Calu3 (cell line): ENCODE measurements around the gene IL20RB. TPM values are rescaled to one million over a fixed set of nuclear protein-coding genes. Genes with fewer than 3 reads are reported as not detected.

ENCODE experiments used
- BruUV-seq: library from RNA; stranded (reverse); fragments of 400-500 nt; replicated peaks from 2 replicates; lab custom pipeline; 2021; lab: Mats Ljungman, UMichigan
- CTCF ChIA-PET: fragments of 300-600 bp; sonication (Branson Sonifier 250); formaldehyde crosslinking; loops from one replicate; lab custom pipeline; 2022; ENCODE audit warnings: antibody characterized with exemption; lab: Charles Lee
- DNase-seq: peaks from one replicate; pipeline ENCODE4 v3.0.0; 2022
- H3K27ac Mint-ChIP-seq: one replicate; pipeline ENCODE4 v1.8.0; 2022; ENCODE audit warnings: mixed read lengths; ENCODE audit not compliant: unreplicated experiment
- H3K27me3 Mint-ChIP-seq: one replicate; pipeline ENCODE4 v1.8.0; 2022; ENCODE audit warnings: mixed read lengths; ENCODE audit not compliant: unreplicated experiment
- H3K36me3 Mint-ChIP-seq: one replicate; pipeline ENCODE4 v1.8.0; 2022; ENCODE audit warnings: mild to moderate bottlenecking, moderate library complexity, mixed read lengths; ENCODE audit not compliant: insufficient read depth, unreplicated experiment
- H3K4me1 Mint-ChIP-seq: one replicate; pipeline ENCODE4 v1.8.0; 2022; ENCODE audit warnings: mild to moderate bottlenecking, low read depth, mixed read lengths; ENCODE audit not compliant: unreplicated experiment
- H3K4me3 Mint-ChIP-seq: one replicate; pipeline ENCODE4 v1.8.0; 2022; ENCODE audit warnings: mild to moderate bottlenecking, low read depth, moderate library complexity, mixed read lengths; ENCODE audit not compliant: unreplicated experiment
- H3K9me3 Mint-ChIP-seq: one replicate; pipeline ENCODE4 v1.8.0; 2022; ENCODE audit warnings: low read depth, mixed read lengths; ENCODE audit not compliant: unreplicated experiment
- intact Hi-C: fragments of 100-400 bp; cut with micrococcal nuclease; formaldehyde crosslinking; loops from one replicate; pipeline ENCODE4 v1.10.0; 2022; ENCODE audit not compliant: unreplicated experiment
- total RNA-seq: library from RNA; stranded (reverse); gene quantifications from 2 replicates; pipeline ENCODE4 v1.2.3, GENCODE V29; 2022
- TF ChIP-seq, protein P1 (sequence below): fragments of 200-600 bp; IDR thresholded peaks from one replicate; pipeline ENCODE4 v1.8.0; 2022; ENCODE audit warnings: antibody characterized with exemption; ENCODE audit not compliant: unreplicated experiment

IL20RB gene
- total RNA-seq, 1 experiment from 2014 or later = 12.0 TPM

DNA sequence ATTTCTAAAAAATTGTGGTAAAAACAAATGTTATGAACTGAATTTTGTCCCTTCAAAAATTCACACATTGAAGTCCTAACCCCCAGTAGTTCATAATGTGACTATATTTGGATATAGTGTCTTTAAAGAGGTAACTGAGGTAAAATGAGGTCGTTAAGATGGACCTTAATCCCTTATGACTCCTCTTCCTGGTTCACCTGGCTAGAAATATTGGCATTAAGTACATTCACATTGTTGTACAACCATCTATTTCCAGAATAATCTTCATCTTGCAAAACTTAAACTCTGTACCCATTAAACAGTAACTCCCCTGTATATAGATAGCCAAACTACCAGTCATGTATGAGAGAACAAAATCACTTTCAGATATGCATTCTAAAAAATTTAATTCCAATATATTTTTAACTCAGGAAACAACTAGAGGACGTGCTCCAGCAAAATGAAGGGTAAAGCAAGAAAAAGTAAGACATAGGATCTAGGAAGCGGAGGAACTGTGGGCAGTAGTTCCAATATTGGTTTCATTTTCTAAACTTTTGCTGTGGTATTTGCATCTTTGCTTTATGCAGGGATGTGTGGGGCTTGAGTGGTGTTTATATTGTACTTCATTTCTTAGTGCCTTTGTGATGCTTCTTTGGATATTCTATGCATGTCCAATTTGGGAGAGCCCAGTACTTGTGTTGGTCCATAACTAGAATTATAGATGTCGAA, 36.7 kb upstream of the IL20RB start:
- CTCF ChIA-PET = no interaction called here
- no peaks in the 10 kb centered on the region for H3K36me3 Mint-ChIP-seq
- DNase-seq = no peak
- peaks cover 64% of the 10 kb centered on the region for H3K4me1 Mint-ChIP-seq
- H3K27me3 Mint-ChIP-seq = no peaks in the 10 kb centered on the region
- no peak overlapping the region for H3K4me3 Mint-ChIP-seq
- BruUV-seq = no TSS peak
- TF ChIP-seq, protein P1, sequence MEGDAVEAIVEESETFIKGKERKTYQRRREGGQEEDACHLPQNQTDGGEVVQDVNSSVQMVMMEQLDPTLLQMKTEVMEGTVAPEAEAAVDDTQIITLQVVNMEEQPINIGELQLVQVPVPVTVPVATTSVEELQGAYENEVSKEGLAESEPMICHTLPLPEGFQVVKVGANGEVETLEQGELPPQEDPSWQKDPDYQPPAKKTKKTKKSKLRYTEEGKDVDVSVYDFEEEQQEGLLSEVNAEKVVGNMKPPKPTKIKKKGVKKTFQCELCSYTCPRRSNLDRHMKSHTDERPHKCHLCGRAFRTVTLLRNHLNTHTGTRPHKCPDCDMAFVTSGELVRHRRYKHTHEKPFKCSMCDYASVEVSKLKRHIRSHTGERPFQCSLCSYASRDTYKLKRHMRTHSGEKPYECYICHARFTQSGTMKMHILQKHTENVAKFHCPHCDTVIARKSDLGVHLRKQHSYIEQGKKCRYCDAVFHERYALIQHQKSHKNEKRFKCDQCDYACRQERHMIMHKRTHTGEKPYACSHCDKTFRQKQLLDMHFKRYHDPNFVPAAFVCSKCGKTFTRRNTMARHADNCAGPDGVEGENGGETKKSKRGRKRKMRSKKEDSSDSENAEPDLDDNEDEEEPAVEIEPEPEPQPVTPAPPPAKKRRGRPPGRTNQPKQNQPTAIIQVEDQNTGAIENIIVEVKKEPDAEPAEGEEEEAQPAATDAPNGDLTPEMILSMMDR = no peak
- H3K27ac Mint-ChIP-seq = peak overlapping the region; percentile 6
- intact Hi-C loops = no loop called here
- H3K9me3 Mint-ChIP-seq = peaks cover 3% of the 10 kb centered on the region

DNA sequence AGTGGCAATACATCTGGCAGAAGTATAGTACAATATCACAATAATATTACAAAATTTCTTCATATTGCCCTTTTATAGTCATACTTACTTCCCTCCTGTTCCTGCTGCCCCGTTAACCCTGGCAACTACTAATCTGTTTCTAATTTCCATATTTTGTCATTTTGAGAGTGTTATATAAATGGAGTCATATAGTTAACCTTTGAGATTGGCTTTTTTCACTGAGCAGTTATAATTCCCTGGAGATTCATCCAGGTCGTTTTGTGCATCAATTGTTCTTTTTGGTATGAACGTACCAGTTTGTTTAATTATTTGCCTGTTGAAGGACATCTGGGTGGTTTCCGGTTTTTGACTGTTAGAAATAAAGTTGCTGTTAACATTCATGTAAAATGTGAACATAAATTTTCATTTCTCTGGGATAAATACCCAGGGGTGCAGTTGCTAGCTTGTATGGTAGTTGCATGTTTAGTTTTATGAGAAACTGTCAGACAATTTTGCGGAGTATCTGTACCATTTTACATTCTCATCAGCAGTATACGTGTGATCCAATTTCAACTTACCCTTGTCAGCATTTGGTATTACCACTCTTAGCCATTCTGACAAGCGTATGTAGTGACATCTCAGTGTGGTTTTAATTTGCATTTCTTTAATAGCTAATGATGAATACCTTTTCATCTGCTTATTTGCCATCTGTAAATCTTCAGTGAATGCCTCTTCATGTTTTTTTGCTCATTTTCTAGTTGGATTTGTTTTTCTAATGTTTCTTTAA, 32.2 kb upstream of the IL20RB start:
- Mint-ChIP-seq H3K4me3 (no peak overlapping the region), H3K27me3 (no peaks in the 10 kb centered on the region), H3K9me3 (peaks cover 3% of the 10 kb centered on the region), H3K36me3 (peaks cover 23% of the 10 kb centered on the region), H3K27ac (no peak overlapping the region), H3K4me1 (peaks cover 55% of the 10 kb centered on the region)
- intact Hi-C loops = no loop called here
- no peak for DNase-seq
- TF ChIP-seq, protein P1 = no peak
- BruUV-seq = no TSS peak
- CTCF ChIA-PET = interaction anchor here (0.6 kb wide), 1 partner anchor 115 kb away, joined by 4 read pairs; no protein-coding TSS in a partner anchor

DNA sequence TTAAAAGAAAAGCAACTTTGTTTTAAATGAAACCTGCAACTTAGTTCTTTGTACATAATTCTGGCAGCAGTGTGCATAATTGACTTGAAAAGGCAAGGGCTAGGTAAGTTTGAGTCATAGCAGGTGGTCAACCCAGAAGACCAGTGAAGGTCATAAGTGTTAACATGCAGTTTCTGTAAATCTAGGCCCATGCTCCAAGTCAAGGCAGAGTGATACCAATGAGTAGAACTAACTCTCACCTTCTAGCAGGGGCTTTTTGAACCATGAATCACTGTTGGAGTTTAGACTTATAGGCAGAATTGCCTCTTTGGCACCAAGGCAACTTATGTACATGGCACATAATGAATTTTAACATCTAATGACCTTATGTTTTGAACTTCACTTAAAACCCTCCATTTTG, 29.5 kb upstream of the IL20RB start:
- Mint-ChIP-seq H3K4me3 (no peak overlapping the region), H3K9me3 (no peaks in the 10 kb centered on the region), H3K27ac (no peak overlapping the region), H3K36me3 (peaks cover 46% of the 10 kb centered on the region), H3K4me1 (peaks cover 54% of the 10 kb centered on the region), H3K27me3 (no peaks in the 10 kb centered on the region)
- no peak for DNase-seq
- no TSS peak for BruUV-seq
- intact Hi-C loops = no loop called here
- CTCF ChIA-PET = interaction anchor here (0.7 kb wide), 1 partner anchor 27 kb away, joined by 3 read pairs; no protein-coding TSS in a partner anchor
- TF ChIP-seq, protein P1 = no peak

DNA sequence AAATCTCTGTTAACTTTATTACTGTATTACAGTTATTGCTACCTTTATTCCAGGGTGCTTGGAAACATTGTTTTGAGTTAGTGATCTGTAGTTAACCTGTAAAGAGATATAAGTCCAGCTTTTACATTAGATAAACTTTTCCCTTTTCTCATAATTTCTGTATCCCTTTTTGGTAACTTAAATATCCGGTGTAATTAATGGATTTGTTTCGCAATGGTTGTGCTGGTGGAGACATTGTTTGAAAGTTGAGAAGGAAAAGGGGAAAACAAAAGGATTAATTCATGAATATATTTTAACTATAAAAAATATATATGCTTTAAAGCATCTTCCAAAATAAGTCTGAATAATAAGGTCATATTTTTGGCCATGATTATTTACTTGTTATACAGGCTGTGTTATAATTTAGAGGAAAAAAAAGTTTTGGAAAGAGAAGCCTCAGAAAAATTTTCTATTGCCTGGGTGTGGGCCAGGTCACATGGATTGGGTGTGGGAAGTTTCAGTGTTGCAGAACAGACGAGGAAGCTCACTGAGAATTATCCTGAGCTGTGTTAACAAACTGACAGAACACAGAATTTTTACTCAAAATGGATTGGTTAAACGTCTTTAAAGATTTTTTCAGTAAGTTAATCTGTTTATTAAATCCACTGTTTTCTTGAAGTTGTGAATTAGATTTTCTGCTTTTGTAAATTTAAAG, 27.7 kb upstream of the IL20RB start:
- TF ChIP-seq, protein P1 = no peak
- H3K9me3 Mint-ChIP-seq = no peaks in the 10 kb centered on the region
- BruUV-seq = no TSS peak
- peak overlapping the region; percentile 62 for H3K4me3 Mint-ChIP-seq
- peak overlapping the region; percentile 78 for H3K27ac Mint-ChIP-seq
- intact Hi-C loops = loop anchor here (2.0 to 10.0 kb wide), 3 partner anchors 67 to 535 kb away; partner anchors contain the start of gene NCK1
- peaks cover 59% of the 10 kb centered on the region for H3K4me1 Mint-ChIP-seq
- CTCF ChIA-PET = interaction anchor here (0.6 to 1.8 kb wide), 8 partner anchors 9 to 177 kb away, joined by 3 to 9 read pairs (median 3); partner anchors contain the start of genes NCK1 and STAG1
- DNase-seq = peak; percentile 62
- peaks cover 61% of the 10 kb centered on the region for H3K36me3 Mint-ChIP-seq
- no peaks in the 10 kb centered on the region for H3K27me3 Mint-ChIP-seq
